HepG2 (cell line): ENCODE data around the gene DCDC2. TPM values are rescaled to one million over a fixed set of nuclear protein-coding genes. Genes with fewer than 3 reads are reported as not detected.
"Not testable (repeated sequence)": the region's sequence is repeated elsewhere in the genome, so short reads cannot be mapped to it uniquely, and the experiment has no call there.

Source experiments
- CBX5 ChIP-seq: sonication (generic); formaldehyde crosslinking; IDR thresholded peaks from 2 replicates; pipeline ENCODE4 v1.4.0; 2020; ENCODE audit warnings: missing genetic modification reagents, borderline replicate concordance
- FOXK1 ChIP-seq: sonication (generic); formaldehyde crosslinking; IDR thresholded peaks from 2 replicates; pipeline ENCODE4 v1.4.0; 2020; ENCODE audit warnings: low read depth, missing genetic modification reagents, borderline replicate concordance
- FOXP1 ChIP-seq, 2 experiments: fragments of 450-650 bp in 1 of 2; IDR thresholded peaks; 2 replicates each; pipeline ENCODE4 v1.6.1; 2017 to 2018; ENCODE audit warnings: antibody characterized with exemption in 1 of 2
- HOXA3 ChIP-seq: sonication (generic); formaldehyde crosslinking; IDR thresholded peaks from 2 replicates; pipeline ENCODE4 v1.5.0; 2020; ENCODE audit warnings: missing genetic modification reagents
- IKZF5 ChIP-seq: IDR thresholded peaks from 2 replicates; pipeline ENCODE4 v1.6.1; 2018; ENCODE audit warnings: missing genetic modification reagents, mild to moderate bottlenecking, missing compliant biosample characterization
- ISL2 ChIP-seq: sonication (generic); formaldehyde crosslinking; IDR thresholded peaks from 2 replicates; pipeline ENCODE4 v1.5.0; 2020; ENCODE audit warnings: missing genetic modification reagents
- KMT2A ChIP-seq: sonication (generic); formaldehyde crosslinking; IDR thresholded peaks from 2 replicates; pipeline ENCODE4 v1.4.0; 2020; ENCODE audit warnings: missing genetic modification reagents
- KMT2B ChIP-seq: IDR thresholded peaks from 2 replicates; pipeline ENCODE4 v1.6.1; 2016; ENCODE audit warnings: missing genetic modification reagents, missing compliant biosample characterization
- NFIC ChIP-seq: IDR thresholded peaks from 2 replicates; pipeline ENCODE4 v1.6.1; 2012; ENCODE audit warnings: mild to moderate bottlenecking, low read length, inconsistent platforms
- NR2F6 ChIP-seq, 2 experiments: IDR thresholded peaks; 2 replicates each; pipeline ENCODE4 v1.6.1; 2016; ENCODE audit warnings: antibody characterized with exemption in 1 of 2, mild to moderate bottlenecking in 1 of 2
- PHF21A ChIP-seq: sonication (generic); formaldehyde crosslinking; IDR thresholded peaks from 2 replicates; pipeline ENCODE4 v1.5.0; 2020; ENCODE audit warnings: mild to moderate bottlenecking, missing genetic modification reagents
- RARA ChIP-seq: IDR thresholded peaks from 2 replicates; pipeline ENCODE4 v1.6.1; 2016; ENCODE audit warnings: missing genetic modification reagents, missing compliant biosample characterization
- TBX2 ChIP-seq: sonication (generic); formaldehyde crosslinking; IDR thresholded peaks from 2 replicates; pipeline ENCODE4 v1.5.0; 2020; ENCODE audit warnings: missing genetic modification reagents, mild to moderate bottlenecking, borderline replicate concordance
- THRA ChIP-seq: sonication (generic); formaldehyde crosslinking; IDR thresholded peaks from 2 replicates; pipeline ENCODE4 v1.4.0; 2020; ENCODE audit warnings: missing genetic modification reagents, borderline replicate concordance
- ZBTB34 ChIP-seq: sonication (generic); formaldehyde crosslinking; IDR thresholded peaks from 2 replicates; pipeline ENCODE4 v1.8.0; 2022; ENCODE audit warnings: mild to moderate bottlenecking, missing genetic modification reagents
- ZFP90 ChIP-seq: sonication (generic); formaldehyde crosslinking; IDR thresholded peaks from 2 replicates; pipeline ENCODE4 v1.8.0; 2022; ENCODE audit warnings: missing genetic modification reagents, mild to moderate bottlenecking, inconsistent platforms, borderline replicate concordance
- ZFX ChIP-seq: sonication (generic); formaldehyde crosslinking; IDR thresholded peaks from 2 replicates; pipeline ENCODE4 v1.4.0; 2020; ENCODE audit warnings: mild to moderate bottlenecking, low read depth, missing genetic modification reagents, moderate library complexity
- ZMYM3 ChIP-seq: sonication (generic); formaldehyde crosslinking; IDR thresholded peaks from 2 replicates; pipeline ENCODE4 v1.5.1; 2020; ENCODE audit warnings: mild to moderate bottlenecking, missing genetic modification reagents
- ZNF460 ChIP-seq: sonication (generic); formaldehyde crosslinking; IDR thresholded peaks from 2 replicates; pipeline ENCODE4 v1.5.1; 2020; ENCODE audit warnings: missing genetic modification reagents, mild to moderate bottlenecking, borderline replicate concordance
- polyA plus RNA-seq, 8 experiments: library from polyadenylated mRNA; depleted of rRNA in 3 of 8; stranded (reverse) in 7 of 8; unstranded in 1 of 8; fragments of >200 nt; fragmentation: Illumina TruSeq in 4 of 8; extraction: Trizol in 4 of 8; gene quantifications; 2 replicates each; pipeline versions ENCODE4 v1.2.1 to v1.2.3, GENCODE V29; 2011 to 2016; ENCODE audit warnings: low read depth in 4 of 8, missing spikeins in 1 of 8, mixed read lengths in 1 of 8; ENCODE audit not compliant: insufficient read depth in 1 of 8
- total RNA-seq, 5 experiments: library from RNA; depleted of rRNA; stranded (reverse); fragments of >200 nt; fragmentation: Illumina TruSeq; extraction: Trizol; gene quantifications; 2 replicates each; pipeline ENCODE4 v1.2.3, GENCODE V29; 2016; ENCODE audit warnings: low read depth in 1 of 5
- TF ChIP-seq, protein P1 (sequence below): sonication (generic); formaldehyde crosslinking; IDR thresholded peaks from 2 replicates; pipeline ENCODE4 v1.5.1; 2020; ENCODE audit warnings: mild to moderate bottlenecking, missing genetic modification reagents, moderate library complexity

Gene DCDC2
- total and polyA plus RNA-seq, 2 of the 13 experiments (the other 11 are each of a cell fraction or from before 2014, with no cell fraction given), result 9.0 to 36.2 TPM

GRCh38 chr6:24382891-24383494, 25.1 kb upstream of the DCDC2 start (continued):
- TF ChIP-seq FOXP1 (IDR thresholded peaks at IDR 0.05), result not testable (repeated sequence)
- TF ChIP-seq FOXP1 (CRISPR knock-in tag; IDR thresholded peaks at IDR 0.05) (peak; percentile 14; the same call in 1 of the 2 replicates), KMT2A (peak; percentile 68), ZMYM3 (CRISPR knock-in tag) (peak; percentile 58; the same call in 1 of the 2 replicates), NFIC (peak; percentile 35; the same call in 1 of the 2 replicates), NR2F6 (IDR thresholded peaks at IDR 0.05) (peak; percentile 17; the same call in 1 of the 2 replicates), NR2F6 (CRISPR knock-in tag; IDR thresholded peaks at IDR 0.05) (peak; percentile 45; the same call in 1 of the 2 replicates), IKZF5 (CRISPR knock-in tag) (peak; percentile 44; the same call in 1 of the 2 replicates), THRA (peak; percentile 69; the same call in 1 of the 2 replicates), ZFX (CRISPR knock-in tag) (peak; percentile 58), CBX5 (CRISPR knock-in tag) (peak; percentile 20; the same call in 1 of the 2 replicates), KMT2B (CRISPR knock-in tag) (peak; percentile 39; the same call in 1 of the 2 replicates), TBX2 (CRISPR knock-in tag) (peak; percentile 73; the same call in 1 of the 2 replicates), HOXA3 (CRISPR knock-in tag) (peak; percentile 67), FOXK1 (CRISPR knock-in tag) (0 out of 2 replicates have a peak, but pooled peaks have one; percentile 9), ISL2 (CRISPR knock-in tag) (peak; percentile 60), ZFP90 (CRISPR knock-in tag) (0 out of 2 replicates have a peak, but pooled peaks have one; percentile 42), PHF21A (CRISPR knock-in tag) (0 out of 2 replicates have a peak, but pooled peaks have one; percentile 24), ZNF460 (CRISPR knock-in tag) (peak; percentile 61; the same call in 1 of the 2 replicates), RARA (CRISPR knock-in tag) (peak; percentile 57), ZBTB34 (CRISPR knock-in tag) (0 out of 2 replicates have a peak, but pooled peaks have one; percentile 44)
- TF ChIP-seq, protein P1, sequence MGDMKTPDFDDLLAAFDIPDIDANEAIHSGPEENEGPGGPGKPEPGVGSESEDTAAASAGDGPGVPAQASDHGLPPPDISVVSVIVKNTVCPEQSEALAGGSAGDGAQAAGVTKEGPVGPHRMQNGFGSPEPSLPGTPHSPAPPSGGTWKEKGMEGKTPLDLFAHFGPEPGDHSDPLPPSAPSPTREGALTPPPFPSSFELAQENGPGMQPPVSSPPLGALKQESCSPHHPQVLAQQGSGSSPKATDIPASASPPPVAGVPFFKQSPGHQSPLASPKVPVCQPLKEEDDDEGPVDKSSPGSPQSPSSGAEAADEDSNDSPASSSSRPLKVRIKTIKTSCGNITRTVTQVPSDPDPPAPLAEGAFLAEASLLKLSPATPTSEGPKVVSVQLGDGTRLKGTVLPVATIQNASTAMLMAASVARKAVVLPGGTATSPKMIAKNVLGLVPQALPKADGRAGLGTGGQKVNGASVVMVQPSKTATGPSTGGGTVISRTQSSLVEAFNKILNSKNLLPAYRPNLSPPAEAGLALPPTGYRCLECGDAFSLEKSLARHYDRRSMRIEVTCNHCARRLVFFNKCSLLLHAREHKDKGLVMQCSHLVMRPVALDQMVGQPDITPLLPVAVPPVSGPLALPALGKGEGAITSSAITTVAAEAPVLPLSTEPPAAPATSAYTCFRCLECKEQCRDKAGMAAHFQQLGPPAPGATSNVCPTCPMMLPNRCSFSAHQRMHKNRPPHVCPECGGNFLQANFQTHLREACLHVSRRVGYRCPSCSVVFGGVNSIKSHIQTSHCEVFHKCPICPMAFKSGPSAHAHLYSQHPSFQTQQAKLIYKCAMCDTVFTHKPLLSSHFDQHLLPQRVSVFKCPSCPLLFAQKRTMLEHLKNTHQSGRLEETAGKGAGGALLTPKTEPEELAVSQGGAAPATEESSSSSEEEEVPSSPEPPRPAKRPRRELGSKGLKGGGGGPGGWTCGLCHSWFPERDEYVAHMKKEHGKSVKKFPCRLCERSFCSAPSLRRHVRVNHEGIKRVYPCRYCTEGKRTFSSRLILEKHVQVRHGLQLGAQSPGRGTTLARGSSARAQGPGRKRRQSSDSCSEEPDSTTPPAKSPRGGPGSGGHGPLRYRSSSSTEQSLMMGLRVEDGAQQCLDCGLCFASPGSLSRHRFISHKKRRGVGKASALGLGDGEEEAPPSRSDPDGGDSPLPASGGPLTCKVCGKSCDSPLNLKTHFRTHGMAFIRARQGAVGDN (CRISPR knock-in tag), result peak; percentile 57
